Measurements from ENCODE around the gene CLEC17A. TPM values are rescaled to one million over a fixed set of nuclear protein-coding genes. Genes with fewer than 3 reads are reported as not detected.
A peak's percentile ranks its signal among the peaks of the same experiment; 100 is the strongest.

The CLEC17A gene
- total and polyA plus RNA-seq, 2 of the 13 experiments (the other 11 are each of a cell fraction or from before 2014, with no cell fraction given): not detected

DNA sequence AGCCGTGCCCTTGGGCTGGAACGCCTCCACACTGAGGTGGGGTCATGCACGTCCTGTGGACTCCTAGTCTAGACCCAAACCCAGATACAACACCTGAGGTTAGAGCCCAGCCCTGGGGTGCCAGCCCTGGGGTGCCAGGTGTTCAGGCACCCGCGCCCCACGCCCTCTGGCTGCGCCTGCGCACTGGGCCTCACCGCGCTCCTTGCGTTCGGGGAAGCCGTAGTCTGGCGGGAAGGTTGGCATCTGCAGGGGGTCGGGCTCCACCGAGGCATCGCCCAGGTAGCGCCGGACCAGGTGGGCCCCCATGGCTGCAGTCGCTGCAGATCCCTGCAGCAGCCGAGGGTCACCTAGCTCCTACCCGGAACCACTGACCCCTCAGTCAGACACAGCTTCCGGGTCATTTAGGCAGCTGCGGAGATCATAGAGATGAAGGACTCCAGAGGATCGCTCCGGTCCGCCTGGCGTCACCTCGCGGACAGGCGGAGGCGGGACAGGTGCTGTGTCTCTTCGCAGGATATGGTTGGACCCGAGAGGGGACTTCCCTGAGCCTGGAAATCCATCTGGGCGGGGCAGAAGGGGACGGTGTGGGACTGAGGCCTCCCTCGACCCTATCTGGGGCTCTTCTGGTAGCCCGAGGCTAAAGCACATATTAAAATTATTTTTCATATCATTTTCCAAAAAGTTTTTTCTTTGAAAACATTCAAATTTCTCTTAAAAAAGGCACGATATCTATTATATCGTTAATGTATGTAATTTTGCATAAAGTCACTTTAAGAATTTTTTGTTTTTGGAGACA is 11.0 kb upstream of the CLEC17A start, which contains the start of gene NDUFB7 (continued):
- TF ChIP-seq RCOR2 (CRISPR knock-in tag; IDR thresholded peaks at IDR 0.05) (peak; percentile 72), MIER3 (CRISPR knock-in tag; IDR thresholded peaks at IDR 0.05; ENCODE audit: borderline replicate concordance) (peak; percentile 94), NR3C1 (CRISPR knock-in tag; IDR thresholded peaks at IDR 0.05) (no peak), PCBP2 (optimal IDR thresholded peaks at IDR 0.05; ENCODE audit: low read depth, low read length, poor library complexity, severe bottlenecking) (no peak), ATF1 (CRISPR knock-in tag; IDR thresholded peaks at IDR 0.05) (no peak), ZNF263 (CRISPR knock-in tag; IDR thresholded peaks at IDR 0.05) (0 out of 2 replicates have a peak, but pooled peaks have one; percentile 12), MED1 (CRISPR knock-in tag; IDR thresholded peaks at IDR 0.05) (peak; percentile 81), ZNF891 (CRISPR knock-in tag; IDR thresholded peaks at IDR 0.05) (peak; percentile 88; the same call in 1 of the 2 replicates), AKAP8 (CRISPR knock-in tag; IDR thresholded peaks at IDR 0.05) (no peak), NFIB (CRISPR knock-in tag; IDR thresholded peaks at IDR 0.05; ENCODE audit: borderline replicate concordance) (no peak), AGO2 (optimal IDR thresholded peaks at IDR 0.05; ENCODE audit: low read depth, low read length) (peak; percentile 70), ARNT2 (CRISPR knock-in tag; IDR thresholded peaks at IDR 0.05; ENCODE audit: low read depth) (no peak), SRF (IDR thresholded peaks at IDR 0.05; ENCODE audit: low read depth, low read length) (no peak)
- TF ChIP-seq, protein P1, sequence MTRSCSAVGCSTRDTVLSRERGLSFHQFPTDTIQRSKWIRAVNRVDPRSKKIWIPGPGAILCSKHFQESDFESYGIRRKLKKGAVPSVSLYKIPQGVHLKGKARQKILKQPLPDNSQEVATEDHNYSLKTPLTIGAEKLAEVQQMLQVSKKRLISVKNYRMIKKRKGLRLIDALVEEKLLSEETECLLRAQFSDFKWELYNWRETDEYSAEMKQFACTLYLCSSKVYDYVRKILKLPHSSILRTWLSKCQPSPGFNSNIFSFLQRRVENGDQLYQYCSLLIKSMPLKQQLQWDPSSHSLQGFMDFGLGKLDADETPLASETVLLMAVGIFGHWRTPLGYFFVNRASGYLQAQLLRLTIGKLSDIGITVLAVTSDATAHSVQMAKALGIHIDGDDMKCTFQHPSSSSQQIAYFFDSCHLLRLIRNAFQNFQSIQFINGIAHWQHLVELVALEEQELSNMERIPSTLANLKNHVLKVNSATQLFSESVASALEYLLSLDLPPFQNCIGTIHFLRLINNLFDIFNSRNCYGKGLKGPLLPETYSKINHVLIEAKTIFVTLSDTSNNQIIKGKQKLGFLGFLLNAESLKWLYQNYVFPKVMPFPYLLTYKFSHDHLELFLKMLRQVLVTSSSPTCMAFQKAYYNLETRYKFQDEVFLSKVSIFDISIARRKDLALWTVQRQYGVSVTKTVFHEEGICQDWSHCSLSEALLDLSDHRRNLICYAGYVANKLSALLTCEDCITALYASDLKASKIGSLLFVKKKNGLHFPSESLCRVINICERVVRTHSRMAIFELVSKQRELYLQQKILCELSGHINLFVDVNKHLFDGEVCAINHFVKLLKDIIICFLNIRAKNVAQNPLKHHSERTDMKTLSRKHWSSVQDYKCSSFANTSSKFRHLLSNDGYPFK (CRISPR knock-in tag; IDR thresholded peaks at IDR 0.05; ENCODE audit: borderline replicate concordance): peak; percentile 90; the same call in 1 of the 2 replicates
- TF ChIP-seq, protein P2, sequence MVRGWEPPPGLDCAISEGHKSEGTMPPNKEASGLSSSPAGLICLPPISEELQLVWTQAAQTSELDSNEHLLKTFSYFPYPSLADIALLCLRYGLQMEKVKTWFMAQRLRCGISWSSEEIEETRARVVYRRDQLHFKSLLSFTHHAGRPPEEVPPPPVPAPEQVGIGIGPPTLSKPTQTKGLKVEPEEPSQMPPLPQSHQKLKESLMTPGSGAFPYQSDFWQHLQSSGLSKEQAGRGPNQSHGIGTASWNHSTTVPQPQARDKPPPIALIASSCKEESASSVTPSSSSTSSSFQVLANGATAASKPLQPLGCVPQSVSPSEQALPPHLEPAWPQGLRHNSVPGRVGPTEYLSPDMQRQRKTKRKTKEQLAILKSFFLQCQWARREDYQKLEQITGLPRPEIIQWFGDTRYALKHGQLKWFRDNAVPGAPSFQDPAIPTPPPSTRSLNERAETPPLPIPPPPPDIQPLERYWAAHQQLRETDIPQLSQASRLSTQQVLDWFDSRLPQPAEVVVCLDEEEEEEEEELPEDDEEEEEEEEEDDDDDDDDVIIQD (CRISPR knock-in tag; IDR thresholded peaks at IDR 0.05; ENCODE audit: low read depth): peak; percentile 60; the same call in 1 of the 2 replicates
- TF ChIP-seq, protein P3, sequence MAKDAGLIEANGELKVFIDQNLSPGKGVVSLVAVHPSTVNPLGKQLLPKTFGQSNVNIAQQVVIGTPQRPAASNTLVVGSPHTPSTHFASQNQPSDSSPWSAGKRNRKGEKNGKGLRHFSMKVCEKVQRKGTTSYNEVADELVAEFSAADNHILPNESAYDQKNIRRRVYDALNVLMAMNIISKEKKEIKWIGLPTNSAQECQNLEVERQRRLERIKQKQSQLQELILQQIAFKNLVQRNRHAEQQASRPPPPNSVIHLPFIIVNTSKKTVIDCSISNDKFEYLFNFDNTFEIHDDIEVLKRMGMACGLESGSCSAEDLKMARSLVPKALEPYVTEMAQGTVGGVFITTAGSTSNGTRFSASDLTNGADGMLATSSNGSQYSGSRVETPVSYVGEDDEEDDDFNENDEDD (CRISPR knock-in tag; IDR thresholded peaks at IDR 0.05; ENCODE audit: borderline replicate concordance): peak; percentile 48; the same call in 1 of the 2 replicates
- TF ChIP-seq, protein P4, sequence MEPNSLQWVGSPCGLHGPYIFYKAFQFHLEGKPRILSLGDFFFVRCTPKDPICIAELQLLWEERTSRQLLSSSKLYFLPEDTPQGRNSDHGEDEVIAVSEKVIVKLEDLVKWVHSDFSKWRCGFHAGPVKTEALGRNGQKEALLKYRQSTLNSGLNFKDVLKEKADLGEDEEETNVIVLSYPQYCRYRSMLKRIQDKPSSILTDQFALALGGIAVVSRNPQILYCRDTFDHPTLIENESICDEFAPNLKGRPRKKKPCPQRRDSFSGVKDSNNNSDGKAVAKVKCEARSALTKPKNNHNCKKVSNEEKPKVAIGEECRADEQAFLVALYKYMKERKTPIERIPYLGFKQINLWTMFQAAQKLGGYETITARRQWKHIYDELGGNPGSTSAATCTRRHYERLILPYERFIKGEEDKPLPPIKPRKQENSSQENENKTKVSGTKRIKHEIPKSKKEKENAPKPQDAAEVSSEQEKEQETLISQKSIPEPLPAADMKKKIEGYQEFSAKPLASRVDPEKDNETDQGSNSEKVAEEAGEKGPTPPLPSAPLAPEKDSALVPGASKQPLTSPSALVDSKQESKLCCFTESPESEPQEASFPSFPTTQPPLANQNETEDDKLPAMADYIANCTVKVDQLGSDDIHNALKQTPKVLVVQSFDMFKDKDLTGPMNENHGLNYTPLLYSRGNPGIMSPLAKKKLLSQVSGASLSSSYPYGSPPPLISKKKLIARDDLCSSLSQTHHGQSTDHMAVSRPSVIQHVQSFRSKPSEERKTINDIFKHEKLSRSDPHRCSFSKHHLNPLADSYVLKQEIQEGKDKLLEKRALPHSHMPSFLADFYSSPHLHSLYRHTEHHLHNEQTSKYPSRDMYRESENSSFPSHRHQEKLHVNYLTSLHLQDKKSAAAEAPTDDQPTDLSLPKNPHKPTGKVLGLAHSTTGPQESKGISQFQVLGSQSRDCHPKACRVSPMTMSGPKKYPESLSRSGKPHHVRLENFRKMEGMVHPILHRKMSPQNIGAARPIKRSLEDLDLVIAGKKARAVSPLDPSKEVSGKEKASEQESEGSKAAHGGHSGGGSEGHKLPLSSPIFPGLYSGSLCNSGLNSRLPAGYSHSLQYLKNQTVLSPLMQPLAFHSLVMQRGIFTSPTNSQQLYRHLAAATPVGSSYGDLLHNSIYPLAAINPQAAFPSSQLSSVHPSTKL (CRISPR knock-in tag; IDR thresholded peaks at IDR 0.05): peak; percentile 75
